IPS-15b (cell line): ENCODE data around the gene RNASET2.
"Not testable (repeated sequence)": the region's sequence is repeated elsewhere in the genome, so short reads cannot be mapped to it uniquely, and the experiment has no call there.

ENCODE experiments used
- H3K27me3 ChIP-seq: one replicate; pipeline ENCODE4 v1.6.1; 2013; ENCODE audit warnings: low read length; ENCODE audit not compliant: control insufficient read depth, insufficient read depth
- H3K36me3 ChIP-seq: one replicate; pipeline ENCODE4 v1.6.1; 2013; ENCODE audit warnings: low read length; ENCODE audit not compliant: control insufficient read depth, insufficient read depth
- H3K4me1 ChIP-seq: one replicate; pipeline ENCODE4 v1.6.1; 2013; ENCODE audit warnings: mild to moderate bottlenecking, low read length; ENCODE audit not compliant: control insufficient read depth, insufficient read depth
- H3K4me3 ChIP-seq: one replicate; pipeline ENCODE4 v1.5.1; 2013; ENCODE audit warnings: low read depth, low read length
- H3K9ac ChIP-seq: one replicate; pipeline ENCODE4 v1.6.1; 2013; ENCODE audit warnings: low read depth, mild to moderate bottlenecking, low read length
- H3K9me3 ChIP-seq: one replicate; pipeline ENCODE4 v1.6.1; 2013; ENCODE audit warnings: mild to moderate bottlenecking, low read length; ENCODE audit not compliant: control insufficient read depth, insufficient read depth

RNASET2 gene

DNA sequence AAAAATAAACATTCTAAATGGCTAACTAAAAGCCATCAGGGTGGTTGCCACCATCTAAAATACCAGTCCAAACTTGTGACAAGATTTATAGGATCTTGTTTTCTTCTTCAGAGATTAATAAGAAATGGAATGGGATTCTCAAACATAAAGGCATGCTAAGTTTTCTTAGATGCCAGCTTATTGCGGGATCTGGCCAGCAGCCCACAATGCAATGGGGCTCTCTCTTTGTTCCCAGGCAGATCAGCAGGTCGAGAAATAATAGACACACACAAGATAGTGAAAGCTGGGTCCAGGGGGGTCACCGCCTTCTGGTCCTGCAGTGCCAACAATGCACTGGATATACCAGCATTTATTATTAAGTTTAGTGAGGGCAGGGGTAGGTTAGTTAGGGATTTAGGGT lies 41.4 kb downstream of the RNASET2 start:
- H3K4me3 ChIP-seq, H3K27me3 ChIP-seq, H3K36me3 ChIP-seq, H3K4me1 ChIP-seq, H3K9ac ChIP-seq, H3K9me3 ChIP-seq: not testable (repeated sequence)

GRCh38 chr6:166911248-166911677 lies 45.1 kb downstream of the RNASET2 start:
- Histone ChIP-seq H3K4me1 (no peaks in the 10 kb centered on the region), H3K27me3 (no peaks in the 10 kb centered on the region), H3K36me3 (no peaks in the 10 kb centered on the region), H3K9me3 (no peaks in the 10 kb centered on the region), H3K4me3 (no peak overlapping the region), H3K9ac (no peak overlapping the region)

DNA sequence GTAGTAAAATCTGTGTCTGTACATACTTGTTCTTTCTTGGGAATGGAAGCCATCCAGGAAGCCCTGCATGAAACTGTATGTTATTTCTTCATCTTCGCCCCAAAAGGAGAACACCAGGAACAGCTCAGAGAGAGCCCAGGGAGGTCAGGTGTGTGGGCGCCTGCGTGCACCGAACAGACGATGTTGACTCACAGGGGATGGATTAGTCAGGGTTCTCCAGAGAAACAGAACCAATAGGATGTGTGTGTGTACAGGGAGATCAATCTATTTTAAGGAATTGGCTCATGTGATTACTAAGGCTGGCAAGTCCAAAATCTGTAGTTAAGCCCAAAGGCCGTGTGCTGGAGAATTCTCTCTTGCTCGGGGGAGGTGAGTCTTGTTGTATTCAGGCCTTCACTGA lies 45.7 kb downstream of the RNASET2 start:
- Histone ChIP-seq H3K36me3 (no peaks in the 10 kb centered on the region), H3K4me1 (no peaks in the 10 kb centered on the region), H3K9me3 (no peaks in the 10 kb centered on the region), H3K9ac (no peak overlapping the region), H3K4me3 (no peak overlapping the region), H3K27me3 (no peaks in the 10 kb centered on the region)

GRCh38 chr6:166908811-166909210 lies 47.5 kb downstream of the RNASET2 start:
- H3K9ac ChIP-seq: no peak overlapping the region
- H3K9me3 ChIP-seq: no peaks in the 10 kb centered on the region
- no peaks in the 10 kb centered on the region for H3K36me3 ChIP-seq
- H3K4me3 ChIP-seq: no peak overlapping the region
- peaks cover under 1% of the 10 kb centered on the region for H3K4me1 ChIP-seq
- no peaks in the 10 kb centered on the region for H3K27me3 ChIP-seq

DNA sequence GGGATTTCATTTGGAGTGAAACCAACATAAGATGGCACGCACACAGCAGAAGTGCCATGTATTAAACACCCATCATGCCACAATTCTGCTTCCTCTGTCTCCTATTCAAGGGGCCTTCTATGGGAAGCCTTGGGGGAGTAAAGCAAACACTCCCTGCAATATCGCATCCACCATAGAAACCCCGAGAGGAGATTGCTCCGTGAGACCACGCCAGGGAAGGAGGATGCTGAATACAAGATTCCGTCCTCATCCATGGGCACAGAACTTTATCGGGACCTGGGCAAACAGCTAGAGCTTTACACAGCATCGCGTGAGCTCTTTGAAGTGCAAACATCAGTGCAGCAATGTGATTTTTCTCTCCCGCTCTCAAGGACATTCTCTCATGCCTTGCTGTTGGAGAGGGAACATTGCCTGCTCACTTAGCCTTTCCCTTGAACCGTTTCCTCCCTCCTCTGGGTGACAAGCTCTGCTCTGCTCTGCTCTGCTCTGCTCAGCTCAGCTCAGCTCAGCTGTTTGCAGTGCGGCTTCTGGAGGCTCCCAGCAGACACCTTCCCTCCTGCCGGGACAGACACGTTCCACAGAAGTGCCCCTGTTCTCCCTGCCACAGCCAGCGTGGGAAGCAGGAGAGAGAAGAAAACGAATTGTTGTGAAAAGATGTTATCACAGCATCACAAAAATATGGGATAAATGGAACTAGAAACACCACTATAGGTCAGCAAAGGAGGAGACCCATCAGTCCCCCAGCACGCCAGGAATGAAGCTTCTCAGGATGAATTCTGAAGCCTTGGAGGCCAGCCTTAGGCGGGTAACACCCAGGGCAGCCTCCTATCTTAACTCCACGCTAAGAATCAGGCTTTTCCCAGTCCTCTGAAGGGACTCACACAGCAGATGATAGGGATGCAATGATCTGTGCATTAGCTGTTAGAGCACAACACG lies 48.2 kb downstream of the RNASET2 start:
- no peaks in the 10 kb centered on the region for H3K36me3 ChIP-seq
- peaks cover 3% of the 10 kb centered on the region for H3K4me1 ChIP-seq
- H3K4me3 ChIP-seq: no peak overlapping the region
- no peaks in the 10 kb centered on the region for H3K27me3 ChIP-seq
- H3K9ac ChIP-seq: no peak overlapping the region
- H3K9me3 ChIP-seq: no peaks in the 10 kb centered on the region

GRCh38 chr6:166907373-166907841 lies 48.9 kb downstream of the RNASET2 start:
- Histone ChIP-seq H3K9ac (no peak overlapping the region), H3K9me3 (no peaks in the 10 kb centered on the region), H3K4me1 (peaks cover 3% of the 10 kb centered on the region), H3K4me3 (no peak overlapping the region), H3K36me3 (no peaks in the 10 kb centered on the region), H3K27me3 (no peaks in the 10 kb centered on the region)

DNA sequence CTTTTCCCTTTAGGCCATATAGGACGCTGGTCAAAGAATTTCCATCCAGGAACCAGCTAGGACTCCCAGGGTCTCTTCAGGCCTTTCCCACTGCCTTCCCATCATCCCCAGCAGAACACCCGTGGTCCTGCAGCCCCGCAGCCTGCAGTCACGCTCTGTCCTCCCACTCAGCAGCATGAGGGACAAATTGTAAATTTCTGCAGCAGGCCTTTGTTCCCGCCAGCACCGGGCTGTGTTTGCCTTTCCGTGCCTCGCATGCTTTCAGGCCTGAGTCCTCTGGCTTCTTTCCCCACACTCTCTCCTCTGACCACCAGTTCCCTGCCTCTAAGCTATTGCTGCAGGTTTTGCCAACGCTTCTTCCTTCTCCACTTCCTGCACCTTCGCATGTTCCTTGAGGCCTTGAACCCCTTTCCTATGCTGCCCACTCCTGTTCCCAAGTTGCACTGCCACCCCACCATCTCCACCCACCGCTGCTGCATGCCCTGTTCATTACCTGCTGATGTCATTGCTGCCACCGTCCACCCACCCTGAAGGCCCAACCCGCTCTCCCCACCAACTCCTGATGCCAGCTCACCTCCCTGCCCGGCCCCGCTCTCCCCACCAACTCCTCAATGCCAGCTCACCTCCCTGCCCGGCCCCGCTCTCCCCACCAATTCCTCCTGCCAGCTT lies 49.8 kb downstream of the RNASET2 start:
- no peaks in the 10 kb centered on the region for H3K9me3 ChIP-seq
- H3K4me3 ChIP-seq: no peak overlapping the region
- no peaks in the 10 kb centered on the region for H3K27me3 ChIP-seq
- H3K36me3 ChIP-seq: no peaks in the 10 kb centered on the region
- no peak overlapping the region for H3K9ac ChIP-seq
- peaks cover 3% of the 10 kb centered on the region for H3K4me1 ChIP-seq

DNA sequence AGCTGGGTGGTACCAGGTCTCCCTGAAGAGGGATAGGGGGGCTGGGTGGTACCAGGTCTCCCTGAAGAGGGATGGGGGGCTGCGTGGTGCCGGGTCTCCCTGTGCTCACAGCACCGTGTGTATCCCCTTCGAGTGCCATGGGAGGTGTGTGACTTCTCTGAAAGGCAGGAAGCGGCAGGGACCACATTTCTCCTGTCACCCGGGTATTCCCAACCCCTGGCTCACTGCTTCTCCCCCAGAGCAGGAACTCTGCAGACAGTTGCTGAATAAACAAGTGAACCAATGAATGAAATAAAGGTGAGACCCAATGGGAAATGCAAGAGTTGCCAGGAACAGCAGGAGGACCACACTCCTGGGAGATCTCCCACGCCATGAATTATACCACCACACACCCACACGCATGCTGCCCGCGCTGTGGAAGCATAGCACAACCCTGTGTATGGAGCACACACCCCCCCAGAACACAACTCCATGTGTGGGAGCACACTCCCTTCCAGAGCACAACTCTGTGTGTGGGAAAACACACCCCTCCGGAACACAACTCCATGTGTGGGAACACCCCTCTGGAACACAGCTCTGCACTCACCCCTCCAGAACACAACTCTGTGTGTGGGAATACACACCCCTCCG lies 50.7 kb downstream of the RNASET2 start:
- Histone ChIP-seq H3K36me3 (no peaks in the 10 kb centered on the region), H3K9ac (no peak overlapping the region), H3K9me3 (no peaks in the 10 kb centered on the region), H3K4me1 (peaks cover 3% of the 10 kb centered on the region), H3K27me3 (no peaks in the 10 kb centered on the region), H3K4me3 (no peak overlapping the region)

DNA sequence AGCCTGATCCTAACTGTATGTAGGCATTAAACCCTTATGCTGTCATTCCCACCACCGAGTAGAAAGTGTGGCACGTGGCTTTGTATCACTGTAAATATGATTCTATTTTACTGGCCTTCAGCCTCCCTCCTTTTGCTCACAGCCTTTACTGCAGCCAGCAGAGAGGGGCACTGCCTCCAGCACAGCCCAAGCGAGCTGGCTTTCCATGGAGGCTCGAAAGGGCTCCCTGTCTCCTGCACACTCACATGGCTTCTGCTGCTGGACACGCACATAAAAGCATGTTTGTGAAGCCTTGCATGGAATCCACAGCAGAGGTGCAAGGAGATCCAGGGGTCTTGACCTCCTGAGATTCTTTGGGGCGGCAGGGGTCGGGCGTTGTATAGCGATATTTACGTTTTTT lies 51.3 kb downstream of the RNASET2 start:
- peaks cover 3% of the 10 kb centered on the region for H3K4me1 ChIP-seq
- no peak overlapping the region for H3K9ac ChIP-seq
- no peak overlapping the region for H3K4me3 ChIP-seq
- H3K36me3 ChIP-seq: no peaks in the 10 kb centered on the region
- H3K27me3 ChIP-seq: no peaks in the 10 kb centered on the region
- no peaks in the 10 kb centered on the region for H3K9me3 ChIP-seq

DNA sequence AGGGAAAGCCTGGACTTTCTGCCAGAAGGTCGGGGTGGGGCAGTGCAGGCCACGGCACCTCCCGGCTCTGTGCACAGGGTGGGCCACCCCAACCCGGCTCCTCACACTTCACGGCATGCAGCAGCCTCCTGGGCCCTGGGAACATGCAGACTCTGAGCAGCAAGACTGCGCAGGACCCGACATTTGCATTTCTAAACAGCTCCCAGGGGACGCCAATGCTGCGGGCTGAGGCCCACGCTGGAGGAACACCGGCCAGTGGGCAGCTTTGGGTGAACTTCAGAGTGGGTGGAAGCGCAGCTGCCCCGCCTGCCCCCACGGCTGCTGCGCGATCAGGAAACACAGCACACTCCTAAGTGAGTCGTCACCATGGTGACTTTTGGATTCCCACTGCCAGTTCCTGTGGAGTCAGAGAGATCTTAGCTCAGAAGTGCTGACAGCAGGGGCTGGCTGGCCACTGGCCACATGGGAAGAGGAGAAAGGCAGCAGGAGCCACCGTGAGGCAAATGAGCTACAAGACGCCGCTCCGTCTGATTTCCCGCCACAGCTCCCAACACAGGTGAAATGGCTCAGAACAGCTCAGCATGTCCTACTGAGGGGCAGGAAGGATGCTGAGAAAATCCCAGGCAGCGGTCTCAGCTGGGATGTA lies 52.1 kb downstream of the RNASET2 start:
- Histone ChIP-seq H3K4me3 (no peak overlapping the region), H3K27me3 (no peaks in the 10 kb centered on the region), H3K9ac (no peak overlapping the region), H3K36me3 (no peaks in the 10 kb centered on the region), H3K4me1 (peaks cover 3% of the 10 kb centered on the region), H3K9me3 (no peaks in the 10 kb centered on the region)

GRCh38 chr6:166903500-166903899 lies 52.9 kb downstream of the RNASET2 start:
- Histone ChIP-seq H3K4me1 (peaks cover 3% of the 10 kb centered on the region), H3K9ac (no peak overlapping the region), H3K9me3 (no peaks in the 10 kb centered on the region)

More at GRCh38 chr6:166903500-166903899, 52.9 kb downstream of the RNASET2 start:
- H3K36me3 ChIP-seq: no peaks in the 10 kb centered on the region
- no peaks in the 10 kb centered on the region for H3K27me3 ChIP-seq
- H3K4me3 ChIP-seq: no peak overlapping the region
